OCI-LY3 (cell line): Measurements from ENCODE around the gene UBASH3A.

Source experiments
- EZH2phosphoT487 ChIP-seq: fragments of 200-600 bp; shearing (Covaris generic); IDR thresholded peaks from 2 replicates; pipeline ENCODE4 v1.6.1; 2018; ENCODE audit warnings: antibody characterized with exemption, mixed run types, low read depth
- TF ChIP-seq, protein P1 (sequence below): fragments of 200-600, 300-600 bp; sonication (generic); IDR thresholded peaks from 2 replicates; pipeline ENCODE4 v1.5.1; 2014; ENCODE audit warnings: antibody characterized with exemption, low read length, low read depth

- TF ChIP-seq, protein P1, sequence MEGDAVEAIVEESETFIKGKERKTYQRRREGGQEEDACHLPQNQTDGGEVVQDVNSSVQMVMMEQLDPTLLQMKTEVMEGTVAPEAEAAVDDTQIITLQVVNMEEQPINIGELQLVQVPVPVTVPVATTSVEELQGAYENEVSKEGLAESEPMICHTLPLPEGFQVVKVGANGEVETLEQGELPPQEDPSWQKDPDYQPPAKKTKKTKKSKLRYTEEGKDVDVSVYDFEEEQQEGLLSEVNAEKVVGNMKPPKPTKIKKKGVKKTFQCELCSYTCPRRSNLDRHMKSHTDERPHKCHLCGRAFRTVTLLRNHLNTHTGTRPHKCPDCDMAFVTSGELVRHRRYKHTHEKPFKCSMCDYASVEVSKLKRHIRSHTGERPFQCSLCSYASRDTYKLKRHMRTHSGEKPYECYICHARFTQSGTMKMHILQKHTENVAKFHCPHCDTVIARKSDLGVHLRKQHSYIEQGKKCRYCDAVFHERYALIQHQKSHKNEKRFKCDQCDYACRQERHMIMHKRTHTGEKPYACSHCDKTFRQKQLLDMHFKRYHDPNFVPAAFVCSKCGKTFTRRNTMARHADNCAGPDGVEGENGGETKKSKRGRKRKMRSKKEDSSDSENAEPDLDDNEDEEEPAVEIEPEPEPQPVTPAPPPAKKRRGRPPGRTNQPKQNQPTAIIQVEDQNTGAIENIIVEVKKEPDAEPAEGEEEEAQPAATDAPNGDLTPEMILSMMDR, result no peak
- no peak for TF ChIP-seq EZH2phosphoT487
These were observed 13.5 kb upstream of the UBASH3A start for GRCh38 chr21:42390193-42390592.
